ENCODE measurements around the gene IGF2.

Gene IGF2

GRCh38 chr11:2088284-2088683, 50.9 kb downstream of the IGF2 start:
- no peak for TF ChIP-seq CTCF (IDR thresholded peaks at IDR 0.05)
- no peaks in the 10 kb centered on the region for H3K4me1 ChIP-seq
- H3K36me3 ChIP-seq (ENCODE audit: control insufficient read depth, insufficient read depth, low read length) = no peaks in the 10 kb centered on the region
- H3K27ac ChIP-seq = no peak overlapping the region
- no peak overlapping the region for H3K9ac ChIP-seq
- no peaks in the 10 kb centered on the region for H3K79me2 ChIP-seq
- no peak overlapping the region for H3K4me2 ChIP-seq (ENCODE audit: low read length)
- H3K4me3 ChIP-seq (ENCODE audit: low read depth, low read length) = no peak overlapping the region
- H3K27me3 ChIP-seq (ENCODE audit: control insufficient read depth, insufficient read depth, low read length) = no peaks in the 10 kb centered on the region
- H3K9me3 ChIP-seq (ENCODE audit: control insufficient read depth, low read length) = no peaks in the 10 kb centered on the region
- no peak overlapping the region for H2AFZ ChIP-seq

- no peaks in the 10 kb centered on the region for H3K4me1 ChIP-seq
- no peak overlapping the region for H3K27ac ChIP-seq
- no peaks in the 10 kb centered on the region for H3K27me3 ChIP-seq (ENCODE audit: control insufficient read depth, insufficient read depth, low read length)
- no peaks in the 10 kb centered on the region for H3K9me3 ChIP-seq (ENCODE audit: control insufficient read depth, low read length)
- no peak overlapping the region for H3K9ac ChIP-seq
- H3K4me2 ChIP-seq (ENCODE audit: low read length) = no peak overlapping the region
- H3K79me2 ChIP-seq = no peaks in the 10 kb centered on the region
- H2AFZ ChIP-seq = no peak overlapping the region
- H3K36me3 ChIP-seq (ENCODE audit: control insufficient read depth, insufficient read depth, low read length) = no peaks in the 10 kb centered on the region
- no peak overlapping the region for H3K4me3 ChIP-seq (ENCODE audit: low read depth, low read length)
- TF ChIP-seq CTCF (IDR thresholded peaks at IDR 0.05) = no peak
Measured at GRCh38 chr11:2086239-2087040, 52.7 kb downstream of the IGF2 start.

- H3K27me3 ChIP-seq (ENCODE audit: control insufficient read depth, insufficient read depth, low read length) = no peaks in the 10 kb centered on the region
- no peak for TF ChIP-seq CTCF (IDR thresholded peaks at IDR 0.05)
- no peak overlapping the region for H3K9ac ChIP-seq
- no peaks in the 10 kb centered on the region for H3K4me1 ChIP-seq
- no peak overlapping the region for H3K4me3 ChIP-seq (ENCODE audit: low read depth, low read length)
- H3K36me3 ChIP-seq (ENCODE audit: control insufficient read depth, insufficient read depth, low read length) = no peaks in the 10 kb centered on the region
- H3K4me2 ChIP-seq (ENCODE audit: low read length) = no peak overlapping the region
- no peak overlapping the region for H2AFZ ChIP-seq
- H3K27ac ChIP-seq = no peak overlapping the region
- no peaks in the 10 kb centered on the region for H3K9me3 ChIP-seq (ENCODE audit: control insufficient read depth, low read length)
- no peaks in the 10 kb centered on the region for H3K79me2 ChIP-seq
Measured at GRCh38 chr11:2085251-2086066, 53.7 kb downstream of the IGF2 start.

- no peak overlapping the region for H3K4me3 ChIP-seq (ENCODE audit: low read depth, low read length)
- H3K79me2 ChIP-seq = no peaks in the 10 kb centered on the region
- TF ChIP-seq CTCF (IDR thresholded peaks at IDR 0.05) = no peak
- no peak overlapping the region for H3K9ac ChIP-seq
- H3K9me3 ChIP-seq (ENCODE audit: control insufficient read depth, low read length) = no peaks in the 10 kb centered on the region
- H3K36me3 ChIP-seq (ENCODE audit: control insufficient read depth, insufficient read depth, low read length) = no peaks in the 10 kb centered on the region
- H3K27ac ChIP-seq = no peak overlapping the region
- H3K4me1 ChIP-seq = no peaks in the 10 kb centered on the region
- no peak overlapping the region for H2AFZ ChIP-seq
- H3K4me2 ChIP-seq (ENCODE audit: low read length) = no peak overlapping the region
- no peaks in the 10 kb centered on the region for H3K27me3 ChIP-seq (ENCODE audit: control insufficient read depth, insufficient read depth, low read length)
Measured at GRCh38 chr11:2084721-2085120, 54.5 kb downstream of the IGF2 start.

Measured in parathyroid adenoma (tissue), 2 donors.